Activated CD4-positive, alpha-beta memory T cell treated with anti-CD3 and anti-CD28 coated beads, Interleukin-2, amount 10 ng/mL, durations not matched to agents 7 days and 5 days (primary cell): ENCODE measurements around the gene NTRK2. TPM values are rescaled to one million over a fixed set of nuclear protein-coding genes. Genes with fewer than 3 reads are reported as not detected.

Experiments used
- CTCF ChIA-PET: fragments of 350-600 bp; sonication (Branson Sonifier 250); formaldehyde crosslinking; loops from one replicate; lab custom pipeline; 2021; ENCODE audit warnings: antibody characterized with exemption, inconsistent platforms; lab: Charles Lee
- POLR2A ChIA-PET: fragments of 350-600 bp; sonication (Branson Sonifier 250); formaldehyde crosslinking; loops from one replicate; lab custom pipeline; 2021; ENCODE audit warnings: antibody characterized with exemption; lab: Charles Lee
- DNase-seq: peaks from one replicate; pipeline ENCODE4 v3.0.0-alpha.2; 2020
- H3K27ac Mint-ChIP-seq: one replicate; pipeline ENCODE4 v1.8.0; 2021; ENCODE audit warnings: mild to moderate bottlenecking, mixed read lengths
- H3K27me3 Mint-ChIP-seq: one replicate; pipeline ENCODE4 v1.8.0; 2021; ENCODE audit warnings: mixed read lengths
- H3K36me3 Mint-ChIP-seq: one replicate; pipeline ENCODE4 v1.8.0; 2021; ENCODE audit warnings: low read depth, mixed read lengths
- H3K4me1 Mint-ChIP-seq: one replicate; pipeline ENCODE4 v1.8.0; 2021; ENCODE audit warnings: mixed read lengths
- H3K4me3 Mint-ChIP-seq: one replicate; pipeline ENCODE4 v1.8.0; 2021; ENCODE audit warnings: mild to moderate bottlenecking, mixed read lengths
- H3K9me3 Mint-ChIP-seq: one replicate; pipeline ENCODE4 v1.8.0; 2021; ENCODE audit warnings: mixed read lengths
- total RNA-seq, 2 experiments: library from RNA; stranded (reverse); gene quantifications; one replicate each; pipeline ENCODE4 v1.2.3, GENCODE V29; 2021

NTRK2 gene
- total RNA-seq, 2 experiments from 2014 or later: 2.2 to 2.3 TPM

DNA sequence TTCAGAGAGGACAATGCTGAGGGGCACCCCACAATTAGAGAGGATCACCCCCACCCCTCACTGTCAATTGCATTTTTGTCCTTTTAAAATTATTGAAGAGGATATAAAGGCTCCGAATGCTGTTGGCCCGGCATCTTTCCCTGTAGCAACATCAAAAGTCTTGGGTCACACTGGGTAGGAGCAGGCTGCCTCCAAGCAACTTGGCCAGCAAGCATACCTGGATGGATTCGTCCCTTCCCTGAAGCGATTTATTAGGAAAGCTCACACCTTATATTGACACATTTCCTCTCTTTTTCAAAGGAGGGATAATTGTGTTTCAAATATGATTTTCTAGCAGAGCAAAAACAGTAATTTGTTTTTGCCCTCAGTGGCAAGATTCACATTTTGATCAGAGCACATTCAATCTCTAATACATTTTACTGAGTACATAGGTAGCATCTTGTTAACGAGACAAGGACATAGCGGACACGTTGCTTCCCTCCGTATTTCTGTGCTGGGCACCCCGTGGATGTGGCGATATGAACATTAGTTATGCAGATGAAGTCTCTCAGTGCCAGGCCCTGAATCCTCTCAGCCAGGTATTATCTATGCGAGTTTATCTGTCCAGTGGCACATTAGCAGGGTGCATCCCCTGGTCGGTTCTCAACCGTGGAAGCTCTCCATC is 321.5 kb downstream of the NTRK2 start:
- Mint-ChIP-seq H3K27ac (no peak overlapping the region), H3K27me3 (peaks cover 2% of the 10 kb centered on the region), H3K4me1 (no peaks in the 10 kb centered on the region), H3K4me3 (no peak overlapping the region), H3K9me3 (no peaks in the 10 kb centered on the region), H3K36me3 (no peaks in the 10 kb centered on the region)
- POLR2A ChIA-PET: no interaction called here
- no peak for DNase-seq
- CTCF ChIA-PET: no interaction called here

DNA sequence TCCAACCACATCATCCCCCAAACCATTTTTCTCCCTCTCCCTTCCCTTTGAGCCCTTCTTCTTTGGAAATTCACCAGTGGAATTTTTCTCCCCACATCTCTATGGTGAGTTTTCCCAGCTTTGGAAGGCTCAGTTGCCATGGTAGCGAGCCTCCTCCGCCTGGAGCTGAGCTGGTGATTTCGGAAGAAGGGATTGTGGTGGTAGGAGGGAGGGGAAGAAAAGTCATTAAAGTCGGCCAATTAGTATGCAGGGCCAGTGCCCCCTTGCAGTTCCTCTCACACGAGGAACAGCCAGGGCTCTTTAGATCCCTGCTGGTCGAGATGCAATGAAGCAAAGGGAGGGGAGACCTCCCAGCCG is 322.0 kb downstream of the NTRK2 start:
- H3K36me3 Mint-ChIP-seq: no peaks in the 10 kb centered on the region
- no peaks in the 10 kb centered on the region for H3K4me1 Mint-ChIP-seq
- H3K27me3 Mint-ChIP-seq: peaks cover under 1% of the 10 kb centered on the region
- ChIA-PET POLR2A (no interaction called here), CTCF (no interaction called here)
- no peak overlapping the region for H3K27ac Mint-ChIP-seq
- H3K9me3 Mint-ChIP-seq: no peaks in the 10 kb centered on the region
- DNase-seq: no peak
- no peak overlapping the region for H3K4me3 Mint-ChIP-seq

GRCh38 chr9:84992381-84992780 is 322.9 kb downstream of the NTRK2 start:
- Mint-ChIP-seq H3K36me3 (no peaks in the 10 kb centered on the region), H3K4me3 (no peak overlapping the region), H3K9me3 (no peaks in the 10 kb centered on the region), H3K27me3 (no peaks in the 10 kb centered on the region), H3K27ac (no peak overlapping the region), H3K4me1 (no peaks in the 10 kb centered on the region)
- POLR2A ChIA-PET: no interaction called here
- CTCF ChIA-PET: no interaction called here
- DNase-seq: no peak

GRCh38 chr9:84993105-84993504 is 323.6 kb downstream of the NTRK2 start:
- no peaks in the 10 kb centered on the region for H3K27me3 Mint-ChIP-seq
- H3K36me3 Mint-ChIP-seq: no peaks in the 10 kb centered on the region
- no peak for DNase-seq
- ChIA-PET POLR2A (no interaction called here), CTCF (no interaction called here)
- H3K27ac Mint-ChIP-seq: no peak overlapping the region
- no peaks in the 10 kb centered on the region for H3K4me1 Mint-ChIP-seq
- no peaks in the 10 kb centered on the region for H3K9me3 Mint-ChIP-seq
- H3K4me3 Mint-ChIP-seq: no peak overlapping the region

DNA sequence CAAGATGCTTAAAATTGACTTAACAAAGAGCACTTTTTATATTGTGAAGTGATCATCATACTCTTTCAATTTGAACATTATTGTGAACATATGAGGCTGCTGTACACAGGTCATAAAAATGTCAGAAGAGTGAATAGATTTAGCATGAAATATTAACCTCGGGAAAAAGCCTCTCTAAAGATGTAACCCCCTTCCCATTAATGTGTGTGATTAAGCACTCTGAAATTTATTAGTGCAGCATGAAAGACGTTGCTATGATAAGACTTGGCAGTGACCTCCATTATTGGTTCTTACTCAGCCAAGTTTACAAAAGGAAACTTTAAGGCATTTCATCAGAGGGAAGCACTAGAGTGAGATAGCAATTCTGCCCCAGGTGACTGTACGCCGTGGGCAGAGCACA is 326.5 kb downstream of the NTRK2 start:
- H3K4me3 Mint-ChIP-seq: no peak overlapping the region
- H3K27ac Mint-ChIP-seq: no peak overlapping the region
- CTCF ChIA-PET: no interaction called here
- H3K4me1 Mint-ChIP-seq: no peaks in the 10 kb centered on the region
- H3K36me3 Mint-ChIP-seq: no peaks in the 10 kb centered on the region
- POLR2A ChIA-PET: no interaction called here
- DNase-seq: no peak
- no peaks in the 10 kb centered on the region for H3K9me3 Mint-ChIP-seq
- H3K27me3 Mint-ChIP-seq: no peaks in the 10 kb centered on the region

- ChIA-PET CTCF (no interaction called here), POLR2A (no interaction called here)
- Mint-ChIP-seq H3K36me3 (no peaks in the 10 kb centered on the region), H3K4me3 (no peak overlapping the region), H3K27me3 (no peaks in the 10 kb centered on the region), H3K9me3 (peaks cover 2% of the 10 kb centered on the region), H3K27ac (no peak overlapping the region), H3K4me1 (no peaks in the 10 kb centered on the region)
- DNase-seq: no peak
These were observed 327.2 kb downstream of the NTRK2 start for GRCh38 chr9:84996716-84997115.

GRCh38 chr9:84997472-84997871 is 327.9 kb downstream of the NTRK2 start:
- CTCF ChIA-PET: no interaction called here
- no peak for DNase-seq
- H3K27ac Mint-ChIP-seq: no peak overlapping the region
- peaks cover 2% of the 10 kb centered on the region for H3K9me3 Mint-ChIP-seq
- no peak overlapping the region for H3K4me3 Mint-ChIP-seq
- H3K36me3 Mint-ChIP-seq: no peaks in the 10 kb centered on the region
- POLR2A ChIA-PET: no interaction called here
- H3K27me3 Mint-ChIP-seq: no peaks in the 10 kb centered on the region
- H3K4me1 Mint-ChIP-seq: no peaks in the 10 kb centered on the region

- Mint-ChIP-seq H3K27me3 (no peaks in the 10 kb centered on the region), H3K9me3 (peaks cover 2% of the 10 kb centered on the region), H3K4me1 (no peaks in the 10 kb centered on the region), H3K4me3 (no peak overlapping the region), H3K36me3 (no peaks in the 10 kb centered on the region), H3K27ac (no peak overlapping the region)
- POLR2A ChIA-PET: no interaction called here
- CTCF ChIA-PET: no interaction called here
- no peak for DNase-seq
These were observed 329.1 kb downstream of the NTRK2 start for GRCh38 chr9:84998639-84999038.

DNA sequence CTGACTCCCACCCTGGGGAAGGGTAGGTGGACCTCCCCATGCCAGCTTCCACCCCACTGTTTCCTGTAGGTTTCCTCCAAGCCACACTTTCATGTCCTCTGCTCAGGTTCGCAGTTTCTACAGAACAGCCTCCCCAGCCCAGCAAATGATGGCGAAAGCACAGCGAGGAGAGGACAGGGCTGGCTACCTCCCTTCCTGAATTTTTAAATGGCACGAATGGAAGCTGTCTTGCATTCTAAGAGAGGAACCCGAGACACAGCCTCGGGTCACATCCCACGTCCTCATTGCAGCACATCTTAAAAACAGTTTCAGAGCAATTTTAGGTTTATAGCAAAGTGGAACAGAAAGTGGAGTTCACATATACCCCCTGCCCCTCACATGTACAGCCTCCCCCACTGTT is 330.3 kb downstream of the NTRK2 start:
- no peak for DNase-seq
- ChIA-PET POLR2A (no interaction called here), CTCF (no interaction called here)
- H3K4me3 Mint-ChIP-seq: no peak overlapping the region
- H3K27me3 Mint-ChIP-seq: no peaks in the 10 kb centered on the region
- H3K9me3 Mint-ChIP-seq: peaks cover 2% of the 10 kb centered on the region
- no peaks in the 10 kb centered on the region for H3K36me3 Mint-ChIP-seq
- H3K27ac Mint-ChIP-seq: no peak overlapping the region
- H3K4me1 Mint-ChIP-seq: no peaks in the 10 kb centered on the region

- H3K4me3 Mint-ChIP-seq: no peak overlapping the region
- POLR2A ChIA-PET: no interaction called here
These were observed 332.4 kb downstream of the NTRK2 start for GRCh38 chr9:85001925-85002324.

DNA sequence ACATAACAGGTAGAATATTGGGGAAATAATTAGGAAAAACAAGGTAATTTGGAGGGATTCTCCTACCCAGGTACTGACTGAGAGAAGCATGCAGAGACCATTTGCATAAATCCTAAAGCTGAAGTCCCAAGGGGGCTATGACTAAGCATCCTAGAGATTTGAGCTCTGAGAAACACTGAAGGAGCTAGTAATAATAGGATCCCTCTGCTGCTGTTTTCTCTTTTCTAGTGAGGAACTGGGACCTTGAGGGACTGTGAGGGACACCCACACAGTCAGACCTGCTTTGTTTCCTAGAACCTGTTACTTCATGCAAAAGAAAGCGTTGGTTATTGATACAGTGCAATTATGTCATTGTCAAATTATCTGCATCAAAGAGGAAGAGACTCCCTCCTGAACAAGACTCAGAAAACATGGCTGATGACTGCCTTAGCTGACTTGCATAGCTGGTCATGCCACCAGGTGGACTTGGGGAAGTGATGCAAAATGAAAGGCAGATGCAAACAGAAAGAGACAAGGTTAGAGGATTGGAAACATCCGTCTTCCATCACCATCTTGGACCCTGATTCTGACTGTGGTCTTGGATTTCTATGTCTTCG is 335.4 kb downstream of the NTRK2 start:
- CTCF ChIA-PET: no interaction called here
- Mint-ChIP-seq H3K4me3 (no peak overlapping the region), H3K27ac (no peak overlapping the region), H3K27me3 (no peaks in the 10 kb centered on the region), H3K36me3 (no peaks in the 10 kb centered on the region), H3K9me3 (peaks cover 2% of the 10 kb centered on the region), H3K4me1 (no peaks in the 10 kb centered on the region)
- DNase-seq: no peak
- POLR2A ChIA-PET: no interaction called here

More at GRCh38 chr9:85001925-85002324, 332.4 kb downstream of the NTRK2 start:
- Mint-ChIP-seq H3K27me3 (no peaks in the 10 kb centered on the region), H3K9me3 (peaks cover 2% of the 10 kb centered on the region), H3K4me1 (no peaks in the 10 kb centered on the region), H3K27ac (no peak overlapping the region), H3K36me3 (no peaks in the 10 kb centered on the region)
- no peak for DNase-seq
- CTCF ChIA-PET: no interaction called here

DNA sequence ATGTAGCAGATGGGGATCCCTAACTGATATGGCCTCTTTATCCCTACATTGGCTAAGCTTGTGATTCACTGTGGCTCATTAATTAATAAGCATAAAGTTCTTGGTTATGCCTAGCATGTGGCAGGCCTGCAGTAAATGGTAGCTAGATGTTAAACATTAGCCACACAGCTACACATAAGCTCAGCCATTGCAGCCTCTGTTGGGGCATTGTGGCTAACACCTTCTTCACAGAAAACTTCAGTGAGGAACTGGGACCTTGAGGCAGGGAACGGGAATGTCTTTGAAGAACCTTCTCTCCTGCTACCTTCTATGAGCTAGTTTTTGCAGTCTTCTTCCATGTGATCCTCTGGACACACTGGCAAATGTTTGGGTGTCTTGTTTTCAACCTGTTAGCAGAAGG is 338.2 kb downstream of the NTRK2 start:
- no peaks in the 10 kb centered on the region for H3K27me3 Mint-ChIP-seq
- DNase-seq: no peak
- no peak overlapping the region for H3K27ac Mint-ChIP-seq
- ChIA-PET POLR2A (no interaction called here), CTCF (no interaction called here)
- H3K36me3 Mint-ChIP-seq: no peaks in the 10 kb centered on the region
- no peaks in the 10 kb centered on the region for H3K9me3 Mint-ChIP-seq
- H3K4me3 Mint-ChIP-seq: no peak overlapping the region
- no peaks in the 10 kb centered on the region for H3K4me1 Mint-ChIP-seq

- Mint-ChIP-seq H3K27ac (no peak overlapping the region), H3K9me3 (no peaks in the 10 kb centered on the region), H3K4me1 (no peaks in the 10 kb centered on the region), H3K27me3 (no peaks in the 10 kb centered on the region), H3K4me3 (no peak overlapping the region), H3K36me3 (no peaks in the 10 kb centered on the region)
- ChIA-PET CTCF (no interaction called here), POLR2A (no interaction called here)
- DNase-seq: no peak
These were observed 338.7 kb downstream of the NTRK2 start for GRCh38 chr9:85008215-85008614.

GRCh38 chr9:85009251-85009650 is 339.7 kb downstream of the NTRK2 start:
- Mint-ChIP-seq H3K4me3 (no peak overlapping the region), H3K4me1 (no peaks in the 10 kb centered on the region), H3K27me3 (peaks cover 2% of the 10 kb centered on the region), H3K27ac (no peak overlapping the region), H3K36me3 (no peaks in the 10 kb centered on the region), H3K9me3 (no peaks in the 10 kb centered on the region)
- no peak for DNase-seq
- ChIA-PET POLR2A (no interaction called here), CTCF (no interaction called here)
